ENCODE measurements around the gene C2CD3.
A peak's percentile ranks its signal among the peaks of the same experiment; 100 is the strongest.
"Not testable (repeated sequence)": the region's sequence is repeated elsewhere in the genome, so short reads cannot be mapped to it uniquely, and the experiment has no call there.

The C2CD3 gene

DNA sequence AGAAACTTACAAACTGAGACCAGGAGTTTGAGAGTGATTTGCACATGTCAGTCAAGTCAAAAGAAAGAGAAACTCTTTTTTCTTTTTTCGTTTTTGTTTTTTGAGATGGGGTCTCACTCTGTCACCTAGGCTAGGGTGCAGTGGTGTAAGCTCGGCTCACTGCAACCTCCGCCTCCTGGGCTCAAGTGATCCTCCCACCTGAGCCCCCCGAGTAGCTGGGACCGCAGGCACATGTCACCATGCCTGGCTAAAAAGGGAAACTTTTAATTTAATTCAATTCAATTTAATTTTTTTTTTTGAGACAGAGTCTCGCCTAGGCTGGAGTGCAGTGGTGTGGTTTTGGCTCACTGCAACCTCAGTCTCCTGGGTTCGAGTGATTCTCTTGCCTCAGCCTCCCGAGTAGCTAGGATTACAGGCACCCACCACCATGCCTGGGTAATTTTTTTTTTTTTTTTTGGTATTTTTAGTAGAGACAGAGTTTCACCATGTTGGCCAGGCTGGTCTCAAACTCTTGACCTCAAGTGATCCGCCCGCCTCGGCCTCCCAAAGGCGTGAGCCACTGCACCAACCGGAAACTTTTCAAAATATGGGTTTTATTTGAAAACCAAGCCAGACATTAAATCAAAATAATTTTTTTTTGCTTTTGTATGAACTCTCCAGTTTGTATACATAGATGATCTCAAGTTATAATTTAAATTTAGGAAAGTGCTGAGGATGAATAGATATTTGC, 171.8 kb downstream of the C2CD3 start:
- Mint-ChIP-seq H3K27ac (no peak overlapping the region), H3K4me1 (peaks cover 62% of the 10 kb centered on the region), H3K36me3 (peaks cover 19% of the 10 kb centered on the region), H3K9me3 (no peaks in the 10 kb centered on the region), H3K4me3 (no peak overlapping the region), H3K27me3 (no peaks in the 10 kb centered on the region)
- no peak for DNase-seq
- CTCF ChIA-PET, result no interaction called here

DNA sequence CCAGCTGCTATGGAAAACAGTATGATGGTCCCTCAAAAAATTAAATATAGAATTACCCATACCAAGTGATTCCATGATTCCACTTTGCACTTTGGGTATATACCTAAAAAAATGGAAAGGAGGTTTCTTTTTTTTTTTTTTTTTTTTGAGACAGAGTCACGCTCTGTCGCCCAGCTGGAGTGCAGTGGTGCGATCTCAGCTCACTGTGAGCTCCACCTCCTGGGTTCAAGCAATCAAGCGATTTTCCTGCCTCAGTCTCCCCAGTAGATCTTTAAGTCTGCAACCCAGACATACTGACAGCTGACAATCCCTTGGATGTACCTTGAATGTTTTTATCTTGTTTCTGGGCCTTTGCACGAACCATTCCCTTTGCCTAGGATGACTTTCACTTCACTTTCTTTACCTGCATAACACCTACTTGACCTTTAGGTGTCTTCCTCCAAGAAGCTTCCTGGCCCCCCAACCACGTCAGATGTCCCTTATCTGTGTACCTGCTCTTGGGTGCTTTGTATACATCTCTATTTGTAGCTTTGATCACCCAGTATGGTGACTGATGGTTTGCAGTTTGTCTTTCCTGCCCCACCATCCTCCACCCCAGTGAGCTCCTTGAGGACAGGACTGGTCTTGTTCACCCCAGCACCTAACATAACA, 173.6 kb downstream of the C2CD3 start:
- Mint-ChIP-seq H3K27me3 (no peaks in the 10 kb centered on the region), H3K4me3 (no peak overlapping the region), H3K27ac (peak overlapping the region; percentile 1), H3K36me3 (peaks cover 5% of the 10 kb centered on the region), H3K4me1 (peaks cover 56% of the 10 kb centered on the region), H3K9me3 (no peaks in the 10 kb centered on the region)
- CTCF ChIA-PET, result interaction anchor here (1.0 to 1.4 kb wide), 4 partner anchors 13 to 16 kb away, joined by 3 to 5 read pairs (median 3); no protein-coding TSS in a partner anchor
- DNase-seq, result no peak

DNA sequence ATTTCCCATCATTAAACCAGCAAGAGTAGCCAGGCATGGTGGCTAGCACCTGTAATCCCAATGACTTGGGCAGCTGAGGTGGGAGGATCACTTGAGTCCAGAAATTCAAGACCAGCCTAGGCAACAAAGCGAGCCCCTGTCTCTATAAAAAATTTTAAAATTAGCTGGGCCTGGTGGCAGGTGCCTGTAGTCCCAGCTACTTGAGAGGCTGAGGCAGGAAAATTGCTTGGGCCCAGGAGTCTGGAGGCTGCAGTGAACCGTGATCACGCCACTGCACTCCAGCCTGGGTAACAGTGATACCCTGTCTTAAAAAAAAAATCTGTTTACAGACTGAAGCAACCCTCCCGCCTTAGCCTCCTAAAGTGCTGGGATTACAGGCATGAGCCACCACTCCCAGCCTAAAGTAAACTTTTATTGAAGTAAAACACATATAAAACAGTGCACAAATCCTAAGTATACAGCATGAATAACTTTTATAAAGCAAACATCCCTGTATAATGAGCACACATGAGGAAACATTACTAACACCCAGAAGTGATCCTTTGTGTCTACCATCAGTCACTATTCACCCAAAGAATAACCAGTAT, 174.5 kb downstream of the C2CD3 start:
- H3K36me3 Mint-ChIP-seq, result peaks cover 5% of the 10 kb centered on the region
- H3K4me1 Mint-ChIP-seq, result peaks cover 60% of the 10 kb centered on the region
- H3K27ac Mint-ChIP-seq, result peak overlapping the region; percentile 93
- DNase-seq, result no peak
- CTCF ChIA-PET, result interaction anchor here (1.3 to 2.0 kb wide), 4 partner anchors 9 to 16 kb away, joined by 3 to 5 read pairs (median 4); no protein-coding TSS in a partner anchor
- peak overlapping the region; percentile 53 for H3K4me3 Mint-ChIP-seq
- peaks cover 2% of the 10 kb centered on the region for H3K27me3 Mint-ChIP-seq
- no peaks in the 10 kb centered on the region for H3K9me3 Mint-ChIP-seq

DNA sequence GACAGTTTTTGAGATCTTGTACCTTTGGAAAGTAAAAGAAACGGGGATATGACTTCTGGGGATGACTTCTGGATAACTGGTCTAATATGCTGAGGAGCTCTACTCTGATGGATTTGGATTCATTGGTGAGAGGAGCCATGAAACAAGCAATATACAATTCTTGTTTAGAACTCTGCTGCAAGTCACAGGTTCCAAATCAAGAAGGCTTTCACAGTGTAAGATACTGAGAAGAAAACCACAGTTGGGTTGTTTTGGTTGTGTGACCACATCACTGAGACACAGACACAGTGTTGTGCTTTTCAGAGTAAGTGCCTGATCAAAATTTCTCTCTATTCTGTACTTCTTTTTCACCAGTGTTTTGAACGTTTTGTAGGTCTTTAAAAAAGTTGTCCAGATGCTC, 175.1 kb downstream of the C2CD3 start:
- H3K4me1 Mint-ChIP-seq, result peaks cover 59% of the 10 kb centered on the region
- peaks cover 3% of the 10 kb centered on the region for H3K36me3 Mint-ChIP-seq
- peak overlapping the region; percentile 93 for H3K27ac Mint-ChIP-seq
- H3K27me3 Mint-ChIP-seq, result peaks cover 3% of the 10 kb centered on the region
- CTCF ChIA-PET, result interaction anchor here (0.9 to 2.0 kb wide), 6 partner anchors 9 to 37 kb away, joined by 3 to 5 read pairs (median 4); partner anchors contain the start of gene UCP2
- H3K4me3 Mint-ChIP-seq, result peak overlapping the region; percentile 53
- H3K9me3 Mint-ChIP-seq, result no peaks in the 10 kb centered on the region
- peak; percentile 76 for DNase-seq

DNA sequence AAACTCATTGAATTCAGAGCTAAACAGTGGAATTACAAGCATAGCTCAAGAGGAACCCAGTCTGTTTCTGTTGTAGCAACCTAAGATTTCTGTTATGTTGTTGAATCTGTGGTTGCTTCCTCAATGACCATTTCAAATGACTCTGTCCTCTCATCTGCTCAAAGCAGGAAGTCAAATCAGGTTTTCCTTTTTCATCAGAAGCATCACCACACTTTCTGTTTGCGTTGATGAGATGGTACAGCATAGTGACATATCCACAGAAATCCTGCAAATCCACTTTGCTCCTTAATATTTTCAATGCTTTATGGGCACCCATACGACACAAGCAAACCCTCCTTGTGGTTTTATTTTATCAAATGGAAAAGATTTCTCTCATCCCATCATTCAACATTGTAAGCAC, 175.6 kb downstream of the C2CD3 start:
- CTCF ChIA-PET, result interaction anchor here (0.9 to 2.0 kb wide), 6 partner anchors 10 to 37 kb away, joined by 3 to 5 read pairs (median 4); partner anchors contain the start of gene UCP2
- DNase-seq, result no peak
- H3K27me3 Mint-ChIP-seq, result peaks cover 3% of the 10 kb centered on the region
- peaks cover 3% of the 10 kb centered on the region for H3K36me3 Mint-ChIP-seq
- peaks cover 58% of the 10 kb centered on the region for H3K4me1 Mint-ChIP-seq
- H3K4me3 Mint-ChIP-seq, result peak overlapping the region; percentile 53
- H3K9me3 Mint-ChIP-seq, result no peaks in the 10 kb centered on the region
- peak overlapping the region; percentile 93 for H3K27ac Mint-ChIP-seq

DNA sequence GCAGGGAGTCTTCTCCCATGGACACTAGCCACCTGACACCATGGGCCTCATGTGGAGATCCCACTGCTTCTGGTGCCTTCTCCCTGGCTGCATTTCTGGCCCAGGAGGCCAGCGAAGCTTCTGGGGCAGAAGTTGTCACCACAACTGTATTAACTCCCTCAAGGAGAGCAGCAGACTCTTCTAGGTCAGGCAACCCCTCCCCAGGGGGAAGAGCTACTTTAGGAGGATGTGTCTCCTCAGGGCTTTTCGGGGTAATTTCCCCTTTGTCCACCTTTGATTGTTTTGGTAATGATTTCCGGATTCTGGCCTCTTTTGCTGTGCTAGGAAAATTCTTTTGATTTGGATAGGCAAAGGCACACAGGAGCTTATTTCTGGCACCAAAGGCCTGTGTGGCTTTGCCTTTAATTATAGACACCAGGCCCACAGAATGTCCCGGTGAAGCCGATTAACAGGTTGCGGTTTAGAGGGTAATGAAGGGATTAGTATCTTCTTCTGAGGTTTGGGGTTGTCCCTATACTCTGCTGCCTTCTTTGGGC, 179.3 kb downstream of the C2CD3 start:
- Mint-ChIP-seq H3K9me3 (no peaks in the 10 kb centered on the region), H3K36me3 (no peaks in the 10 kb centered on the region), H3K27me3 (peaks cover 3% of the 10 kb centered on the region), H3K27ac (no peak overlapping the region), H3K4me1 (peaks cover 35% of the 10 kb centered on the region), H3K4me3 (no peak overlapping the region)
- DNase-seq, result no peak
- CTCF ChIA-PET, result interaction anchor here (0.6 kb wide), 1 partner anchor 158 kb away, joined by 5 read pairs; no protein-coding TSS in a partner anchor

DNA sequence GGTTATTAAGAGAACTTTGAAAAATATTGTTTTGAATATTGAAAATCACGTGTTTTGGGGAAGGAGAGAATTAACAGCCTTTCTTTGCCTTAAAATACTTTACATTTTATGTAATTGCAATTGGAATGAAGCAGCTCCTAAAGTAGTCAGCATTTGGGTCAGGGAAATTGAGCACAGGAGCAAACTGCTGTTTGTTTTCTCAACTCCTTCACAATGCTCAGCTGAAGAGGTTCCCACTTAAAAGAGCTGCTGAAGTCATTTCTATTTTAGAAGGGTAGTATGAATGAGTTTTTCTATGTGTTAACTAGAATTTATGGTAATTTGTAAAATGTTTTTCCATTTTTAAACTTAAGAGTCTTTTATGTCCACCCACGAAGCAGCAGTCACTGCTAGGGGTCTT, 180.1 kb downstream of the C2CD3 start:
- Mint-ChIP-seq H3K27ac (no peak overlapping the region), H3K9me3 (no peaks in the 10 kb centered on the region), H3K4me3 (no peak overlapping the region), H3K27me3 (peaks cover 3% of the 10 kb centered on the region), H3K4me1 (peaks cover 29% of the 10 kb centered on the region), H3K36me3 (no peaks in the 10 kb centered on the region)
- CTCF ChIA-PET, result no interaction called here
- no peak for DNase-seq

DNA sequence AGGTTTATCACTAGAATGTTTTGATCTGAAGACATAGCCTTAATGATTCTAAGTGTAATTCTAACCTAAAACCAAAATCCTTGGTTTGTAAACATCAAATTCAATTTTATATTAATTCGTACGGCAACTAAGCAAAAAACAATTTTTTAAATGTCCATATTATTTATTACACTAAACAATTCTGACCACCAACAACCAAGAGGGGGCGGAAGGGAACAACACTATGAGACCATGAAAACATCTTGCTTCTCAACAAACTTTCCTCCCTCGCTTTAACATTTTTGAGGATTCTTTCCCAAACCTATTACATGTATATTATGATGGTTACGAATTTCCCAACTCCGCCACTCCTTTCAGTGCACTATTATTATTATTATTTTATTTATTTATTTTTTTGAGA, 181.6 kb downstream of the C2CD3 start:
- no peak for DNase-seq
- H3K27me3 Mint-ChIP-seq, result peaks cover 3% of the 10 kb centered on the region
- peaks cover 24% of the 10 kb centered on the region for H3K4me1 Mint-ChIP-seq
- no peak overlapping the region for H3K4me3 Mint-ChIP-seq
- CTCF ChIA-PET, result no interaction called here
- H3K36me3 Mint-ChIP-seq, result no peaks in the 10 kb centered on the region
- no peak overlapping the region for H3K27ac Mint-ChIP-seq
- H3K9me3 Mint-ChIP-seq, result no peaks in the 10 kb centered on the region

DNA sequence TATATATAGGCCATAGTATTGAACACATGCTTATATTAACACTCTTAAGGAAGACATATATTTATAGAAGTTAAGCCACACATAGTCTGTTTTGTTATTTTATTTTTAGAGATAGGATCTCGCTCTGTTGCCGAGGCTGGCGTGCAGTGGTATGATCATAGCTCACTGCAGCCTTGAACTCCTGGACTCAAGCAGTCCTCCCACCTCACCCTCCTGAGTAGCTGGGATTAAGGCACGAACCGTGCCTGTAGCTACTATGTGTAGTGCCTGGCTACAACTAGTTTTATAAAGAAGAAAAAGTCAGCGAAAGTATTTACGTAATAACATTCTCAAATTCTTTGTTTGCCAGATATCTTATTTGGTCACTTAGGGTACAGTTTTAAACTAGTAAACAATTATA, 182.6 kb downstream of the C2CD3 start:
- Mint-ChIP-seq H3K4me1 (peaks cover 32% of the 10 kb centered on the region), H3K36me3 (peaks cover 2% of the 10 kb centered on the region), H3K4me3 (no peak overlapping the region), H3K27ac (no peak overlapping the region), H3K27me3 (peaks cover 3% of the 10 kb centered on the region), H3K9me3 (no peaks in the 10 kb centered on the region)
- CTCF ChIA-PET, result no interaction called here
- no peak for DNase-seq

DNA sequence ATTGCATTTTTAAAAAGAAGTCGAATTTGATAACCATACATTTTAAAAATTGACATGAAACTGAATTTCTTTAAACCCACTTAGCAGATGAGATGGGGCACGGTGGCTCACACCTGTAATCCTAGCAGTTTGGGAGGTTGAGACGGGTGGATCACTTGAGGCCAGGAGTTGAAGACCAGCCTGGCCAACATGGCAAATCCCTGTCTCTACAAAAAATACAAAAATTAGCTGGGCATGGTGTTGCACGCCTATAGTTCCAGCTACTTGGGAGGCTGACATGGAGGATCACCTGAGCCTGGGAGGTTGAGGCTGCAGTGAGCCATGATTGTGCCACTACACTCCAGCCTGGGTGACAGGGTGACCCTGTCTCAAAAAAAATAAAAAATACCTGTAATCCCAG, 185.1 kb downstream of the C2CD3 start:
- not testable (repeated sequence) for H3K27me3 Mint-ChIP-seq, H3K9me3 Mint-ChIP-seq, DNase-seq, H3K4me3 Mint-ChIP-seq
- H3K4me1 Mint-ChIP-seq, result peaks cover 25% of the 10 kb centered on the region
- peaks cover 23% of the 10 kb centered on the region for H3K36me3 Mint-ChIP-seq
- CTCF ChIA-PET, result interaction anchor here (1.1 kb wide), 1 partner anchor 19 kb away, joined by 3 read pairs; no protein-coding TSS in a partner anchor
- peak overlapping the region; percentile 1 for H3K27ac Mint-ChIP-seq

DNA sequence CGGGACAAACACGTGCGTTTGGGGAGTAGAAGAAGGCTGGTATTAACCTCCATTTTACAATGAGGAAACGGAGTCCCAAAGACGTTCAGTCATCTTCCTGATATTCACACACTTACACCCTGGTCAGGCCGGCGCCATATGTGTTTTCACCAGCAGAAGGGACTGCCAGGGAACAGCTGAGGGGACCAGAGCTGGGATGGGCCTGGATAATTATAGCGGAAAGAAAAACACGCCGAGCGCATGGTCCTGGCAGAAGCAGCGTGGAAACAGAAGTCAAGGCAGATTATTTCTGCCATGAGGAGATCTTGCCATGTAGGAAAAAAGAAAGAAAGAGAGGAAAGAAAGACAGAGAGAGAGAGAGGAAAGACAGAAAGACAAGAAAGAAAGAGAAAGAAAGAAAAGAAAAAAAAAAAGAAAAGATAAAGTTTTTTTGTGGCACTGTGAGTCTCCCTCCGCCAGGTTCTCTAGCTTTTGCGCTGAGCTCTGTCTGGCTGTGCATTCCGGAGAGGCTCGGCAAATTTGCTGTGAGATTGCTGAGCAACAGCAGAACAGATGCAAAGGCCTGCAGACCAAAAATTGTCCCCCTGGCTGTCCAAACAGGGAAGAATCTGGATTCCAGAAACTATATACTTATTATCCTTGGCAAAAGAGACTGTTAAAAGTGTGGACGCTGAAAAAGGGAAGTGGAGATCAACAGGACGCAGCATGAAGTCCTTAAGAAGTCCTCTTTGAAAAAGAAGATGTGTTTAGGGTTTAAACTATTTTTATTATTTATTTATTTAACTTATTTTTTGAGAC, 186.9 kb downstream of the C2CD3 start:
- peak overlapping the region; percentile 97 for H3K27ac Mint-ChIP-seq
- peak overlapping the region; percentile 93 for H3K4me3 Mint-ChIP-seq
- CTCF ChIA-PET, result interaction anchor here (0.8 to 1.4 kb wide), 2 partner anchors 20 to 21 kb away, joined by 3 read pairs; no protein-coding TSS in a partner anchor
- H3K9me3 Mint-ChIP-seq, result no peaks in the 10 kb centered on the region
- H3K36me3 Mint-ChIP-seq, result peaks cover 38% of the 10 kb centered on the region
- peaks cover 38% of the 10 kb centered on the region for H3K4me1 Mint-ChIP-seq
- DNase-seq, result peak; percentile 43
- no peaks in the 10 kb centered on the region for H3K27me3 Mint-ChIP-seq

DNA sequence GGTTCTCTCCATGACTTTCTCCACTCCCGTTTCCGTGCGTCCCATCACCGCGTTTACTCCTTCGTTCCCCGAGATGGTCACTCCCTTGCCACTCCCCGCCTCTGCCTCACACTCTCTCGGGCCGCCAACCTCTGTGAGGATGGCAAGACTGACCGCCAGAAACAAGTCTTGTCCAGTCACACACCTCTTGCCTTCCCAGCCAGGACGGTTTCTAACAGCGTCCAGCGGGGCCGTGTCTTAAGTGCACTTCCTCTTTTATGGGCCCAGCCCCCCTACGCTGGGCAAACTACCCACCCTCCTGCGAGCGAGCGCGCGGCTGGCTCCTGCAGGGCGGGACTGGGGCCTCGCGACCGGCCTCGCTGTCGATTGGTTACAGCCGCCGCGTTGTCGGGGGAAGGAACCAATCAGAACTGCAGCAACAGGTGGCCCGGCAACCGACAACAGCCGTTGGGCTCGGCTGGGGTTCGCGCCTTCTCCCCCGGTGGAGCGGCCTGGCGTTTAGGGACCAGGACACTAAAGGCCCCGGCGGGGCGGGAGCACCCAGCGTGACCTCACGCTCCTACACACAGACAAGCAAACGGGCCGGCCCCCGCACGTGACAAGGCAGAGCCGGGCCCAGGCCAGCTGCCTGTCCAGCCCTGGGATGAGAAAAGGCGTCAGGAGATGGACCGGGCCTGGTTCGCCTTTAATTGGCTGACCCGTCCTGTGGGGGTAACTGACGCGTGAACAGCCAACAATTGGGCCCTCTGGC, 187.6 kb downstream of the C2CD3 start:
- Mint-ChIP-seq H3K9me3 (no peaks in the 10 kb centered on the region), H3K4me1 (peaks cover 46% of the 10 kb centered on the region), H3K27me3 (no peaks in the 10 kb centered on the region)

DNA sequence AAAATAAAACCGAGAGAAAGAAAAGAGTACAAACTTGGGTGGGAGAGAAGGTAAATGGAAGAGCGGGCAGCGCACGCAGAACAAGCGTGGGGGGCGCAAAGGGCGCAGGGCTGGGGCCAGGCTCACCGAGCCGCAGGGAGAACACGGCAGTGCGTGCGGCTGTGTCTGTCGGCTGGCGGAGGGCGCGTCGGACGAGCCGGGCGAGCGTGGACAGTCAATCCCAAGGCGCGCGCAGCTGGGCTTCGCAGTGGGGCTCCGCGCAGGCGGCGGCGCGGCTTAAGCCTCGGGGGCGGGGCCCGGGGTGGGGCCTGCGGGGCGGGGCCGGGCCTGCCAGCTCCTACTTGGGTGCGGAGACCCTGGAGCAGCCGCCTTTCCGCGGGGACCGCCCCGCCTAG, 188.2 kb downstream of the C2CD3 start, which contains the start of gene UCP2:
Gene UCP2 (minus strand): TSS at position 249 of the 395 bp plus-strand sequence. CDS start 4,465 bp downstream, outside the sequence.
- Mint-ChIP-seq H3K27me3 (no peaks in the 10 kb centered on the region), H3K27ac (peak within 1 kb of the TSS; percentile 97), H3K4me1 (peaks cover 51% of the 10 kb centered on the region), H3K9me3 (no peaks in the 10 kb centered on the region), H3K36me3 (peaks cover 52% of the 10 kb centered on the region), H3K4me3 (peak within 1 kb of the TSS; percentile 93)
- DNase-seq, result peak; percentile 91
- CTCF ChIA-PET, result interaction anchor here (0.9 to 1.6 kb wide), 5 partner anchors 11 to 16 kb away, joined by 3 to 5 read pairs (median 3); no protein-coding TSS in a partner anchor

More for the DNA sequence above, 187.6 kb downstream of the C2CD3 start:
- Mint-ChIP-seq H3K27ac (peak overlapping the region; percentile 97), H3K36me3 (peaks cover 46% of the 10 kb centered on the region), H3K4me3 (peak overlapping the region; percentile 93)
- CTCF ChIA-PET, result interaction anchor here (0.8 to 1.6 kb wide), 6 partner anchors 10 to 22 kb away, joined by 3 to 5 read pairs (median 3); no protein-coding TSS in a partner anchor
- DNase-seq, result peak; percentile 97

All from activated naive CD4-positive, alpha-beta T cell treated with anti-CD3 and anti-CD28 coated beads, Interleukin-2, amount 10 ng/mL, durations not matched to agents 7 days and 5 days (primary cell).